HCEC 1CT (cell line): ENCODE data around the gene POU2F3.

Experiments used
- DNase-seq: peaks from one replicate; pipeline ENCODE4 v3.0.0-alpha.2; 2017

Gene POU2F3

DNA sequence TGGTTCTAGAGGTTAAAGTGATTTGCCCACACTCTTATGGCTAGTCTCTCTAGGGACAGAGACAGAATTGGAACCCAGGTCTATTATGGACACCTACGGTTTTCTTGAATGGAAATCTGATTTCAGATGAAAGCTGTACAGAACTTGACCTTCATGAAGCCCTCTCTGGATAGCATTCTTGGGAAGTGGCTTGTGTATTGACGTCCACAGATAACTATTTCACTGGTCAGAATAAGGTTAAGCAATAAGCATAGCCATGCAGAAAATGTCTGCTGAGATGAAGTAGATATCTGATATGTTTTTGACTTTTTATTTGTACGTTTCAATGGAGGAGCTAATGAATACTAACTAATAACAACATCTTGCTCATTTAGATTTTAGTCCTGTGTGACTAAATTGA lies 86.3 kb downstream of the POU2F3 start:
- DNase-seq = peak; percentile 73

DNA sequence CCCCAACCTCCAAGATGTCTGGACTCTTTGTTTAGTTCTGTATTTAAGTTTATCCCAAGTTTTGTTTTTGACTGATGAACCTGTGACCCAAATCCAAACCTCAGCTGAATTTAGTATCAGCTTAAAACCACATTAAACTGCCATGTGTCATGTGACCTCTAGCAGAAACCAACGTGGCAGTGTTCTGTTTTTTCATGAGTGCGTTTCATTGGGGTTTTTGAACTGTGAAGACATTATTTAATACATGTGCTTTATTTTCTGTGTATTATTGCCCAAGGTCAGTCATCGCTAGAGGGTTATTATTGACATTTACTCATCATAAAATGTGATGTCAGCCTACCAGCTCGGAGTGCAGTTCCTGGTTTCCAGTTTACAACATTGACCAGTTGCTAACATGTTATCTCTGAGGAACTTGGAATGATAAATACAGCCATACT lies 86.9 kb downstream of the POU2F3 start:
- DNase-seq = peak; percentile 19

DNA sequence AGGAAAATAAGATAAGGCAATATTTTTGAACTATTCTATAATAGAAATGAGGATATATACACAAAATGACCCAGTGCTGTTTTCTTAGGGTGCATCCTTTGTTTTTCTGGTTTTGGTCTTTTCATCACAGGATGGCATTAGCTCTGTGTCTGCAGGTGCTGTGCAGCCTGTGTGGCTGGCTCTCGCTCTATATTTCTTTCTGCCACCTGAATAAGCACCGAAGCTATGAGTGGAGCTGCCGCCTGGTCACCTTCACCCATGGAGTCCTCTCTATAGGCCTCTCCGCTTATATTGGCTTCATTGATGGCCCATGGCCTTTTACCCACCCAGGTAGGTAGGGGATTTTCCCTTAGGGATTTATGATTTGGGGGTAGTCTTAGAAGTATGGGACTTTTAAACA lies 87.4 kb downstream of the POU2F3 start:
- no peak for DNase-seq

DNA sequence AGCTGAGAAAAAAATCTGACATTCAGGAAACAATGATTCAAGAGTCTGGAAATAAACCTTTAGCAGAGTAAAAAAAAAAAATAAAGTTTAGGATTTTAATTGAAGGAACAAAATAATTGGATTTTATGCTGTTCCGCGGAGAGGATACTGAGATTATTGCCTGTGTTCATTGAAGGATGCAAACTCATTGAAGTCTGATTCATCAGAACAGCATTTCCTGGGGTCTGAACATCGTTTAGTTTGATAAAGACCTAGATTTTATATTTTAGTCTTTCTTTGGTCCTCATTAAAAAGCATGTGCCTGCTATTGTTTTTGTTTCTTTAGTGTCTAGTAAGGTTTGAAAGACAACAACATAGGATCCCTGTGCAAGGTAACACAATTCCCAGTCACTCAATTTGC lies 89.6 kb downstream of the POU2F3 start:
- no peak for DNase-seq

DNA sequence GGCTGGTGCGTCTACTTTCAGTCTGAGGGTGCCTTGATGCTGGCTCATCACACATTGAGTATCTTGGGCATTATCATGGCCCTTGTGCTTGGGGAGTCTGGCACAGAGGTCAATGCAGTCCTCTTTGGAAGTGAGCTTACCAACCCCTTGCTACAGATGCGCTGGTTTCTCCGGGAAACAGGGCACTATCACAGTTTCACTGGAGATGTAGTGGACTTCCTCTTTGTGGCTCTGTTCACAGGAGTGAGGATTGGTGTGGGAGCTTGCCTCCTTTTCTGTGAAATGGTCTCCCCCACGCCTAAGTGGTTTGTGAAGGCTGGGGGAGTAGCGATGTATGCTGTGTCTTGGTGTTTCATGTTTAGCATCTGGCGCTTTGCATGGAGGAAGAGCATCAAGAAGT lies 90.1 kb downstream of the POU2F3 start:
- no peak for DNase-seq

DNA sequence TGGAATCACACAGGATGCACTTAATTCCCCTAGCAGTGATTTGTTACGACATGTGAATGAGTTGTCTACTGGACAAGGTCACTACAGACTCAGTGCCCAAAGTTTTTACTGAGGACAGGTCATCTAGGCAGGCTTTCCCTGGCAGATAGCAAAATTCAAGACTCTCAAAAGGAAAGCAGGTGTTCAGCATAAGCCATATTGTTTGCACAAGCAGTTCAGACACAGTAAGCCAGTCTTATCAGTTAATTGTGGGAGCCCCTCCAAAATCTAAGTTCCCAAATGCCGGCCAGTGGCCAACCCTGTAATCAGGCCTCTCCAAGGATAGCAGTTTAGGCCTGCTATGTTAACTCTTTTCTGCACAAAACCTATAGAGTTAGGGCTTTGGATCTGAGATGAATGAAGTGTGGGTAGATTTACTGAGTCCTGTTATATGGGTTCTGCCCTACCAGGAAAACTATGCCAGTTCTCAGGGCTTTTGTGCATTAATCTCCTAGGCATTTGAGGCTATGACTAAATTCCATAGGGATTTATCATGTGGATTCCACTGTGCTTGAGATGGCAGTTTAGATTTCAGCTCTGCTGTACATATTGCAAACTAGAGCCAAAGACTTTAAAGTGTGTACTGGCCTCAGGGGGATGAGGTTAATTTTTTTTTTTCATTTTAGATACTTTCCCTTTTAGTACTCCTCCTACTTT lies 91.5 kb downstream of the POU2F3 start:
- DNase-seq = peak; percentile 92

DNA sequence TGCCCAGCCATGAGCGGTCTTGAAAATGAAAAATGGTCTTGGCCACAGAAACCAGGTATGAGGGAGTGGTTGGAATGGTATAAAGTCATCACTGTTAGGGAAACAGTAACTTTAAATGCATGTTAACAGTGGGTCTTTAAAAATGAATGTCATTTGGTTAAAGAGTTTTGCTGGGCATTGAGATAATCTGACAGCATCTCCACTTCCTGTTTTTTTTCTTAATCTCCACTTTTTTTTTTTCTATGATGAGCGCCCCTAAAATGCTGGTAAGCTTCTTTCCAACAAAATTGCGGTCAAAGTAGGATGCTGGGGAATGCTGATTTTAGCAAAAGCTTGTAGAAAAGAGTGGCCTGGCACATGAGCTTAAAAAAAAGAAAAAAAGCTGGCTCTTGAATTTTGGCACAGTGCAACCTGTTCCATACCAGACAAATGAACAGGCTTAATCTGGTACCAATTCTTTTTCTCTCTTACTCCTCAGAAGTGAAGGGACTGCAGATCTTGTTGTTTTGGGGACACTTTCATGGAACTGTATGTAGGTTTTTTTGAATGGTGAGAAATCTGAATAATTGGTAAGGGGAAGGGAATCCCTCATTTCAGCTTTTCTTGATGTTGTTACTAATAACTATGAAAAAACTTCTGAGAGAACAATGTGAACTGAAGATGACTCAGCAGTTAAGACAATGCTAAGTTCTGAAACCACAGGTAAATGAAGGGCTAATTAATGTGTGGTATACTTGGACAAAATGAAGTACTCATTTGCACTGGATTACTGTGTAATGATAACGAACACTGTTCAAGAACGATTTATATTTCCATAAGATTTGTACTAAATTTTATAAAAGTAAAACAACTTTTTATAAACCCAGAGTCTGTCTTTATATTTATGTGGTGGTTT lies 93.1 kb downstream of the POU2F3 start:
- no peak for DNase-seq

DNA sequence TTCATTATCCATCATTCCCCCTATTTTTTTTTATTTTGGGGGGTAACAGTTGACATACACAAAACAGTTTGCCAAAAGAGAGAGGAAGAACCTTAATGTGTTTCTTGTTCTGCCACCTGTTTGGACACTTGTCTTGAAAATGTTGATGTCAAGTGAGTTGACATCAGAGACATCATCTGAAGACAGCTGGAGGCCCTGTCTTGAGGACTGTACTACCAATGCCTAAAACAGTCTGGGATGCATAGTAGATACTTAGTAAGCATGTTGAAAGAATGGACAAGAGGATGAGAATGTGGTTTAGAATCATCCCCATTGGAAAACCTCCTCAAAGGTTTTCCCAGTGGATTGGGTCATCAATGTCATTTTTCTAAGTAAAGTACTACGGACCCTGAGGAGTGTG lies 93.9 kb downstream of the POU2F3 start:
- DNase-seq = no peak

DNA sequence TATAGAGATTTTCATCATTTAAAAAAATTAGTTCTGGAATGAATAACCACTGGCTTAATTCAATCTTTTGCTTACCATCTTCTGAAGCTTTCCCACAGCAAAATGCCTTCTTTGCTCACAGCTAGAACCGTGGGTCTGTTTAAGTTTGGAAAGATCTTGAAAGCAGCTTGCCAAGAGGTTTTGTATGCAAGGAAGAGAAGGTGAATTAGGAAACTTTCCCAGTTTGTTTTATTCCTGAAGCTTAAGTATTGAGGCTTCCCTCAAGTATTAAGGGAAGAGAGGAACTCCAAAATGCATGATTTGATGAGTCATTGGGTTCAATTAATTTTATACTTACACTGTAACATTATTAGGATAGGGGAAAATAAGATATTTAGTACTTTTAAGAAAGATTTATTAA lies 94.4 kb downstream of the POU2F3 start:
- no peak for DNase-seq

DNA sequence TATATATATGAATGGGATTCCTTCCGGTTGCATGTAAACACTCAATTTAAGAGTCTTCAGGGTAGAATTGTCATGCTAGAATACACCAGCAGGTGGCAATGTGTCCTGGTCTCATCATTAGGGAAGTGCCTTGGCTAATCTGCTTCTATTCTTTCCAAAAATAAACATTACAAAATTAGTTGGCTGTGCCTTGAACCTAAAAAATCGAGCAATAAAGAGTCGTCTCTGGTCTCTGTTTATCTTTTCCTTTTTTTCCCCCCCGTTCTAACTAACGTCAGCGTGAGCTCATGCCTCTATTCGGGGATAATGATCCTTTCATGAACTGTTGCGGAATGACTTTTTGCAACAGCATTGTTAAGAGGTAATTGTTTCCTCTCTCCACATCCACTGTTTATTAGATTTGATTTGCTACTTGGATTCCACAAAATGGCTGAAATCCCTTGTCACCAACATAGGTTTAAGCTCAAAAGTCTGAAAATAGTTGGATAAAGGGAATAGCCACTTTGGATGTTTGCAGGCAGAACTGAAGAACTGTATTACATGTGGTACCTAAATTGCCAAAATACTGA lies 95.0 kb downstream of the POU2F3 start:
- peak; percentile 79 for DNase-seq

DNA sequence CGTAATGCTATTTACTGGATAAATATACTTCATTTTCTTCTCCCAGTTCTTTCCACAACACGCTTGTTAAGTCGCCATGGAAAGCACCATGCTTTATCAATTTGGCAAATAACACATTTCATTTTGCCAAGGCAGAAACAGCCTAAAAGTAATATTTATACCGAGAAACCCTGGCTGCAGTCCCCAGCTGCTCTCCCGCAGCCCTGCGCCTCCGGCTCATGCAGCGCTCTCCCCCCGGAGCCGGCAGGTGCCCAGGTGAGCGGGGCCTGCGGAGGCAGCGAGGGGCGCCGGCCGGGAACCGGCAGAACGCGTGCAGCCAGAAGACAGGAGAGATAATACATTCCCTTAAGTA lies 95.6 kb downstream of the POU2F3 start:
- no peak for DNase-seq

DNA sequence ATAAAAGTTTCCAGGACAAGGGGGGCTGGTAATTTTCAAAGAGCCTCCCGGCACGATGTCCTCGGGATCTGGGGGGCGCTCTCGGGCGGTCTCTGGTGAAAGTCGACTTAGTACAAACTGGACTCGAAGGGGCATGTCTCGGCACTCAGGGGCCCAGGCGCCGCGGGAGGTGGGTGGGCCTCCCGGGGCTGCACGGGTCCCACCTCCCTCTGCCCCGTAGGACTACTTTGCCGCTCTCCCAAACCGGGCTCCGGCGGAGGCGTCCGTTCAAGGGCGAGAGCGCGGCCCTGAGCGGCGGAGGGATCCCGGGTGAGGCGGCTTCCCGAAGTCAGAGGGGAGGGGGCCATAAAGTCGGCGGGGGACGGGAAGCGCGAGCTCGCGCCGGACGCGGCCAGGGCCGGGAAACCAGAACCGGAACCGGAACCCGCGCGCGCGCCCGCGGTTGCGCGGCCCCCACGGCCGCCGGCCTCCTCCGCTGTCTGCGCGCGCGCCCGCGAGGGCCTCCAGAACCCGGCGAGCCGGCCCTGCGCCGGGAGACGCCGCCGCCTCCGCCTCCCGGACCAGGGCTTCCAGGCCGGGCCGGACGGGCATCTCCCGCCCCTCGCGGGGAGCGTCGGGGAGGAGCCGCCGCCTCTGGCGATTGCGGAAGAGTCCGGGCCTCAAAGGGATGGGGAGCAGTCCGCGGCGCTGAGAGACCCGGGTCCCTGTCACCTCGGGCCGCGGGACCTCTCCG lies 96.1 kb downstream of the POU2F3 start, which contains the start of gene ARHGEF12:
ARHGEF12 (plus strand) TSS at position 506 of the 733 bp plus-strand sequence. CDS start 831 bp downstream, outside the sequence.
- peak; percentile 99 for DNase-seq

DNA sequence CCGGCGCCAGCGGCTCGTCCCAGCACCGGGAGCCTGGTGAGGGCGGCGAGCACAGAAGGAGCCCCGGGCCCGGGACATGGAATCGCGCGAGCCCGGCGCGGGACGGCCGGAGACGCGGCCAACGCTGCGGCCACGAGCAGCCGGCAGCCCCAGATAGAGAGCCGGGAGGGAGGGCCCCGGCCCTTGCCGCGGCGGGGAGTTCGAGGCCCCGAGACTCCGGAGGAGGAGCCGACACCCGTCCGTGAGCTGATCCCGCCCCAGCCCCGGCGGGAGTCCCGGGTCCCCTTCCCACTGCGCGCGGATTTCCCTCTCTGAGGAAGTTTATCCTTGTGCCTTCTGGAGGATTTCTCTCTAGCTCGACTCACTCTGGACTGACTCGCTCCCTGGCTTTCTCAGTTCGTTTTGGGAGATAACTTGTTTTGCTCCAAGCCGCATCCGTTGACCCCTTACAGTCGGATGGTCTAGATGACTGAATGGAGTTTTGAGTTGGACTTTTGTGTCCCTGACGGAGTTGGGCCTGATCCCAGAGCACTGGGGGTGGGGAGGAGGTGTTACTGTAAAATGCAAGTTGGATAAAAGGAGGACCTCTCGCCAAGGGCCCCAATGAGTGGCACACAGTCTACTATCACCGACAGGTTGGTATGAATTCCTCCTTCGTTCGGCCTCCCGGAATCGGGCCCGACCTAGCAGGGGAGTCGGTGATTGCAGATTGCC lies 96.9 kb downstream of the POU2F3 start:
- DNase-seq = peak; percentile 37

DNA sequence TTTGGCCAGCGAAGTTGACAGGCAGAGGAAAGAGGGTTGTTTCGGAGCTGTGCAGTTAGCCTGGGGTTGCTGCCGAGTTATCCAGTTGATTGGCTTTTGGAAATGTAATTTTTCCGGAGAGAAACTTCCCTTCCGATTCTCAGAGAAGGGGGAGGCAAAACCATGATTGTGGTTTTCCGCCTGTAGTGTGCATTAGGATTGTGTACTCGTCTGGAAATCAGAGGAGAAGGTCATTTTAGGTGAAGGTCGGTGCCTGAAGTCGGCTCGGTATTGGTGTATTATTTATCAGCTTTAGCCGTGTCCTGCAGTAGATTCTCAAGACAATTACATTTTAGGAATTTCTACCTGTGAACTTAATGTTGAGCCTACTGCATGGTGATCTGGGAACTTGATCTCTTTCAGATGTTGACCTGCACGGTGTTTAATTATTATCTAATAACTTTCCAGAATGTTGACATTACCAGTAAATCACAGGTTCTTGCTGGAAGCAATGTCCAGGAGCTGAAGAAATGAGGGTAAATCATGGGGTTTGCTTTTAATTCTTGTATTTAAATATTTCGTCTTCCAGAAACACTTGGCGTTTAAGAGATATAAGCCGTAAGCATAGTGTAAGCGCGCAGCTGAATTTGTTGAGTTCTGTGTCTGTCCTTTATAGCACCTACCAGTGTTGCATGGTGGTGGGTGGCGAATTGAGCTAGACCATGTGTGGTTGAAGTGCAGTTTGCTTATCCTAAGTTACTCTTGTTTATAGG lies 97.6 kb downstream of the POU2F3 start:
- DNase-seq = peak; percentile 25

DNA sequence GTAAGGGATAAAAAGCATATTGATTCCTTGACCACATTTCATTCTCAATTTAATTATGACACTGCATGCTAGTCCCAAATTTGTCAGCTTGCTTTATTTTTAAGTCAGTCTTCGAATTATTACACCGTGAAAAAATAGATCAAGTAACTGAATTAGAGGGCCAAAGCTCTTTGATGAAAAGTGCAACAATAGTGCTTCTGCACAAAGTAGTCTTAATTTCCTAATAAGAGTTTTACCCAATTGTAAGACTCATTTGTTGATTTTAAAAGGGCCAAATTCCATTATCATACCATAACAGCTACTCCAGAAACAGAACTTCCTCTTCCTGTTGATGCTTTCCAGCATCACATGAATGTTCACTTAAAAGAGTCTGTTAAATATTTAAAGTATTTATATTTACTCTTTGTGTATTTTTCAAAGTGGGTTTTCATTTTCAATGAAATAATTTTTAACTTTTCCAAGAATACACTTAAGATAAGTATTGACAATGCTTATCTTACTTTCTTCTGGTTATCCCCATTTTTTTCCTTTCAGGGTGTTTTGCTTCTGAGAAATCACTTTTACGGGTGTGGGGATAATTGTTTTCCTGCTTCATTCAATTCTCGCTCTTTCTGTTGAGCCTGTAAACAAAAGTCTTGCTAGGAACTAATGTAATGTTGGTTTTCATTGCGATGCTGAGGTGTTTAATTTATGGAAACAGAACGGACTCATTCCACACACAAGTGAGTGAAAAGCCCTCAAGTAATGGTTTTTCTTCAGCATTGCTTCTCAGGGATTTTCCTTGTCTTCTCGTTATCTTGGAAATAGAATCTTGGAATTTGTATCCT lies 98.4 kb downstream of the POU2F3 start:
- DNase-seq = peak; percentile 77

DNA sequence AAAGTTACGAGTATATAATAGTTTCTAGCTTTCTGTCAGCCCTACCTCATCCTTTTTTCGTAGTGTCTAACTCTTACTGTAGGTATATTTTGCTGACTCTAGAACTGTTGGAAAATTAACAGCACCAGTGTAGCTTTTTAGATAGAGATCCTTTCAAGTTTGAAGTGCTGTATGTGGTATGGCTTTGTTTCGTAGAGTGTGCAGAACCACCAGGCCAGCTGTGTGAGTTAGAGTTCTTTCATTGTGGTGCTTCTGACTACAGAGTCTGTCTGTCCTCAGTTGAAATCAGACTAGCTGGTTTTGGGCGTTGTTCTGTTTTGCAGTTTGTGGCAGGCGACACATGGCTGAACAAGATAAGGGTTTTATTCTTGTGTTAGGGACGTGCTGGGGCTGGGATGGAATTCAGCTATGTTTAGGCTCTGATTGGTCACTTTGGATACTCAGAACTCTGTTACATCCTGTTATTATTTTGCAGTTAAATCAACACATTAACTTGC lies 99.5 kb downstream of the POU2F3 start:
- peak; percentile 30 for DNase-seq

DNA sequence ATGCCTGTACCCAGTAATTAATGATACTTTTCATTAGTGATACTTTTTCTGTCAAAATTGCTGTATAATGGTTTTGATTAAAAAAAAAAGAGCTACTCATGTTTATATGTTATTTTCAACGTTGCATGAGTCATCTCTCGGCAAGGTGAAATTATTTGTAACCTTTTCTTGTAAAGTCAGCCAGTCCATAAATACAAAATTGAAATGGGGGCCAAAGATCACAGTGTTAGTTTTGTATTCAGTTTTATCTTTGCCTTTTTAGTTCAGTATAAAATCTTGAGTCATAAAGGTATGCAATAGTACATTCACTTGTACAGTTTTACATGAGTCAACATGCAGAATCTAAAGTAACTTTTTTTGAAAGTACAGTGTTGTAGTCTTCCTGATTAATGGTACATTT lies 100.6 kb downstream of the POU2F3 start:
- DNase-seq = peak; percentile 29

DNA sequence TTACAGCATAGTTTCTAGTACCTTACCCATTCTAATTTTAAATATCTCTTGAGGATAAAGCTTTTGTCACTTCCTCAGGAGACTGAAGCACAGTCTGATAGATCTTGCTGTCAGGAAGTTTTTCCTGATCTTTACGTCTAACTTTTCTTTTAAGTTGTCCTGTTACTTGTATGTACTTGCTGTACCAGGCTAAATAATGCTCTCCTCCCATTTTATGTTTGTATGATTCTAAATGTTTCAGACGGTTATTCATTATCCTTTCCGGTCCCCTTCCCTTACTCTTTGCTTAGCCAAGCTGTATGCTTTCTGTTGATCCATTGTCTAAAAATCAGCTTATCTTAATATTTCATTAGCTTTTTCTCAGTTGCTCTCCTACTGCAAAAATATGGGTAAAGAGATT lies 102.3 kb downstream of the POU2F3 start:
- DNase-seq = no peak

DNA sequence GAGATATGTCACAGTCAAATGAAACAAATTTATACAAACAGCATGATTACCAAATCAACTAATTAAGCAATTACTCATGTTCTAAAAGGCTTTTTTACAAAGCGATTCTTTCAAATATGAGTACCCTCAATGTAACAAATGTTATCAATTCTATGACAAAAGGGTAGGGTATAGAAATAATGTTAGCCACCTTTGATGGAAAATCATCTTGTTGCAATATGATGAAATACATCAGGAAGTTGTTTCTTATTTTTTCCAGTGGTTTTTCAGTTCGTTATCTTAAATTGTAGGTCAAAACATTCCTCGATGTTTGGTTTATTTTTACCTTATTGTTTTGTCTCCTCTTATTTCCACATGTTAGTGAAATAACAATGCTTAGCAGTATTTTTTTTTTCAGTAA lies 102.7 kb downstream of the POU2F3 start:
- no peak for DNase-seq

DNA sequence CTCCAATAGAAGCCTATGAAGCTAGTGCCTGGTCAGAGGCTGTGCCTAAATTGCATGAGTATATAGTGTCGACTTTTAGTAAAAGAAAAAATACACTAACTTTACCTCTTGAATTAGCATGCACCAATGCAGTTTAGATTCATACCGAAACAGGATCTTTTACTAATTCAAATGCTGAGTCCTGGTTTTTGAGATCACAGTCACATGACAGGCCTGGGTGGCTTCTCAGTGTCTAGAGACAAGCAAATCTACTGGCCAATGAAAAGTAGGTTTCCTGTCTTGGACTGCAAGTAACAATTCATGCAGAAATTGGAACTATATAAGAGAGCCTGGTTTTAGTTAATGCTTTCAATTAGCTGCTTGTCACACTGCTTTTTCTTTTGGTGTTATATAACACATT lies 103.5 kb downstream of the POU2F3 start:
- DNase-seq = no peak
